Stimulated activated naive CD8-positive, alpha-beta T cell treated with anti-CD3 and anti-CD28 coated beads, Interleukin-15, Interleukin-2, amounts not matched to agents 100 ng/mL and 50 ng/mL, for 24 hours (primary cell): Measurements from ENCODE around the gene HTR3C.
"Not testable (repeated sequence)": the region's sequence is repeated elsewhere in the genome, so short reads cannot be mapped to it uniquely, and the experiment has no call there.

Source experiments
- H3K27ac Mint-ChIP-seq: one replicate; pipeline ENCODE4 v1.8.0; 2021; ENCODE audit warnings: mild to moderate bottlenecking, mixed read lengths
- H3K27me3 Mint-ChIP-seq: one replicate; pipeline ENCODE4 v1.8.0; 2021; ENCODE audit warnings: mixed read lengths
- H3K36me3 Mint-ChIP-seq: one replicate; pipeline ENCODE4 v1.8.0; 2021; ENCODE audit warnings: low read depth, mixed read lengths
- H3K4me1 Mint-ChIP-seq: one replicate; pipeline ENCODE4 v1.8.0; 2021; ENCODE audit warnings: low read depth, mixed read lengths
- H3K4me3 Mint-ChIP-seq: one replicate; pipeline ENCODE4 v1.8.0; 2021; ENCODE audit warnings: mild to moderate bottlenecking, mixed read lengths
- H3K9me3 Mint-ChIP-seq: one replicate; pipeline ENCODE4 v1.8.0; 2021; ENCODE audit warnings: mixed read lengths

Gene HTR3C

DNA sequence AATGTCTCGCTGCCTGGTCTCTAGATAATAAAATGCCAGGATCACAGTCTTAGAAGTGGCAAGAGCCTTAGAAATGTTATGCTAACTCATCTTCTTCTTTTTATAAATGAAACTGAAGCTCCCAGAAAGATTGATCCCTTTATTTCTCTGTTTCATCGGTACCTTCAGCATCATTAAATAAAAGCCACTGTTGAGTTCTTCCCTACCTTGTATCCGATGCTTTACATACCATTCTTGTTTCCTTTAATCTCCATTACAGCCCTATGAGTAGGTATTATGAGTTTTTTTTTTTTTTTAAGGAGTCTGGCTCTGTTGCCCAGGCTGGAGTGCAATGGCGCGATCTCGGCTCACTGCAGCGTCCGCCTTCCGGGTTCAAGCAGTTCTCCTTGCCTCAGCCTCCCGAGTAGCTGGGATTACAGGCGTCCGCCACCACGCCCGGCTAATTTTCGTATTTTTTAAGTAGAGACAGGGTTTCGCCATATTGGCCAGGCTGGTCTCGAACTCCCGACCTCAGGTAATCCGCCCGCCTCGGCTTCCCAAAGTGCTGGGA, 34.3 kb upstream of the HTR3C start:
- Mint-ChIP-seq H3K9me3 (no peaks in the 10 kb centered on the region), H3K27ac (peak overlapping the region; percentile 0), H3K27me3 (peaks cover 18% of the 10 kb centered on the region), H3K4me1 (peaks cover 31% of the 10 kb centered on the region), H3K4me3 (peak overlapping the region; percentile 99), H3K36me3 (peaks cover 6% of the 10 kb centered on the region)

DNA sequence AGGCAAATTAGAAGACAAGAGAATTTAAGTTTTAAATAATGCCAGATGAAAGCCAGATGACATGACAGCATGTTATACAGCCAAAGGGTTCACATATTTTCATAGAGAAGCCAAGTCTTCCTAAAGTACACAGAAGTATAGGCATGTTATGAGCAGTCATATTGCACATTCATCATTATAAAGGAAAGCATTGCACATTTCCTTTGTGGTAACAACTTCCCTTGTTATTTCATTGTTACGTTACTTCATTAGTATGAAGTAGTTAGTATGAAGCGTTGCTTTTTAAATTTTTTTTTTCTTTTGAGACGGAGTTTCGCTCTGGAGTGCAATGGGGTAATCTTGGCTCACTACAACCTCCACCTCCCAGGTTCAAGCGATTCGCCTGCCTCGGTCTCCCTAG, 30.5 kb upstream of the HTR3C start:
- Mint-ChIP-seq H3K4me1 (peaks cover 16% of the 10 kb centered on the region), H3K36me3 (no peaks in the 10 kb centered on the region), H3K4me3 (no peak overlapping the region), H3K27me3 (peaks cover 22% of the 10 kb centered on the region), H3K9me3 (no peaks in the 10 kb centered on the region), H3K27ac (no peak overlapping the region)

DNA sequence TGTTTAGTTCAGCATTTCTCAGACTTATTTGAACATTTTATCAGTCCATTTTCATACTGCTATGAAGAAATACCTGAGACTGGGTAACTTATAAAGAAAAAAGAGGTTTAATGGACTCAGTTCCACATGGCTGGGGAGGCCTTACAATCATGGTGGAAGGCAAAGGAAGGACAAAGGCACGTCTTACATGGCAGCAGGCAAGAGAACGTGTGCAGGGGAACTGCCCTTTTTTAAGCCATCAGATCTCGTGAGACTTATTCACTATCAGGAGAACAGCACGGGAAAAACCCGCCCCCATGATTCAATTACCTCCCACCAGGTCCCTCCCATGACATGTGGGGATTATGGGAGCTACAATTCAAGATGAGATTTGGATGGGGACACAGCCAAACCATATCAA, 27.6 kb upstream of the HTR3C start:
- H3K4me1 Mint-ChIP-seq, H3K9me3 Mint-ChIP-seq, H3K36me3 Mint-ChIP-seq, H3K27ac Mint-ChIP-seq, H3K4me3 Mint-ChIP-seq: not testable (repeated sequence)
- H3K27me3 Mint-ChIP-seq, result peaks cover 16% of the 10 kb centered on the region

GRCh38 chr3:184028275-184028890, 24.5 kb upstream of the HTR3C start:
- H3K36me3 Mint-ChIP-seq, H3K4me3 Mint-ChIP-seq, H3K27ac Mint-ChIP-seq, H3K27me3 Mint-ChIP-seq, H3K9me3 Mint-ChIP-seq, H3K4me1 Mint-ChIP-seq: not testable (repeated sequence)

- Mint-ChIP-seq H3K27me3 (peaks cover 4% of the 10 kb centered on the region), H3K9me3 (no peaks in the 10 kb centered on the region), H3K27ac (no peak overlapping the region), H3K4me1 (no peaks in the 10 kb centered on the region), H3K4me3 (no peak overlapping the region), H3K36me3 (no peaks in the 10 kb centered on the region)
Observed at GRCh38 chr3:184029443-184029842, 23.4 kb upstream of the HTR3C start.

GRCh38 chr3:184030536-184030935, 22.3 kb upstream of the HTR3C start:
- H3K4me1 Mint-ChIP-seq, result no peaks in the 10 kb centered on the region
- H3K4me3 Mint-ChIP-seq, result no peak overlapping the region
- H3K27ac Mint-ChIP-seq, result no peak overlapping the region
- no peaks in the 10 kb centered on the region for H3K36me3 Mint-ChIP-seq
- peaks cover 4% of the 10 kb centered on the region for H3K27me3 Mint-ChIP-seq
- no peaks in the 10 kb centered on the region for H3K9me3 Mint-ChIP-seq

- H3K4me3 Mint-ChIP-seq, result no peak within 1 kb of the TSS
- H3K27me3 Mint-ChIP-seq, result peaks cover 1% of the 10 kb centered on the region
- H3K4me1 Mint-ChIP-seq, result no peaks in the 10 kb centered on the region
- H3K36me3 Mint-ChIP-seq, result no peaks in the 10 kb centered on the region
- no peak within 1 kb of the TSS for H3K27ac Mint-ChIP-seq
- H3K9me3 Mint-ChIP-seq, result no peaks in the 10 kb centered on the region
Observed at GRCh38 chr3:184031187-184031792, 21.6 kb upstream of the HTR3C start, which contains the start of gene HTR3D. HTR3D (plus strand) TSS chr3:184031742; CDS start chr3:184031742, 0 bp downstream.

DNA sequence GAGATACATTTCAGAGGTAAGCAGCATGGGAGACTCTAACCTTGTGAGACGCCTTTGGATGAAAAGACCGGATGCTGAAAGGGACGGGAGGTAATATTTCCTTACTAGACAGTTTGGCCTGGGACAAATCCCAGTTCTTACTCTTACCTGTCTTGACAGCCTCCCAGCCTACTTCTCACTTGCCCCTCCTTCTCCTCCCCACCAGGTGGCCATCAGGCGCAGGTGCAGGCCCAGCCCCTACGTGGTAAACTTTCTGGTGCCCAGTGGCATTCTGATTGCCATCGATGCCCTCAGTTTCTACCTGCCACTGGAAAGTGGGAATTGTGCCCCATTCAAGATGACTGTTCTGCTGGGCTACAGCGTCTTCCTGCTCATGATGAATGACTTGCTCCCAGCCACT, 15.0 kb upstream of the HTR3C start:
- Mint-ChIP-seq H3K4me3 (no peak overlapping the region), H3K4me1 (no peaks in the 10 kb centered on the region), H3K36me3 (no peaks in the 10 kb centered on the region), H3K27ac (no peak overlapping the region), H3K9me3 (no peaks in the 10 kb centered on the region), H3K27me3 (no peaks in the 10 kb centered on the region)

DNA sequence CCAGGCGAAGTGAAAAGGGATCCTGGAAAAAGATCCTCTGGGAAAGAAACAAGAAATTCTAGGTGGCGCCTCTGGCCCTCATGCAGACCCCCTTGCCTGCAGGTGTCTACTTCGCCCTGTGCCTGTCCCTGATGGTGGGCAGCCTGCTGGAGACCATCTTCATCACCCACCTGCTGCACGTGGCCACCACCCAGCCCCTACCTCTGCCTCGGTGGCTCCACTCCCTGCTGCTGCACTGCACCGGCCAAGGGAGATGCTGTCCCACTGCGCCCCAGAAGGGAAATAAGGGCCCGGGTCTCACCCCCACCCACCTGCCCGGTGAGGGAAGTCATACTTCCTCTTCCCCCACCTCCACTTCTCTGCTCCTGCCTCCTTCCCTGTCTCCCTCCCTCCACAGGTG, 14.5 kb upstream of the HTR3C start:
- not testable (repeated sequence) for H3K4me1 Mint-ChIP-seq, H3K4me3 Mint-ChIP-seq, H3K27me3 Mint-ChIP-seq, H3K36me3 Mint-ChIP-seq, H3K27ac Mint-ChIP-seq, H3K9me3 Mint-ChIP-seq

DNA sequence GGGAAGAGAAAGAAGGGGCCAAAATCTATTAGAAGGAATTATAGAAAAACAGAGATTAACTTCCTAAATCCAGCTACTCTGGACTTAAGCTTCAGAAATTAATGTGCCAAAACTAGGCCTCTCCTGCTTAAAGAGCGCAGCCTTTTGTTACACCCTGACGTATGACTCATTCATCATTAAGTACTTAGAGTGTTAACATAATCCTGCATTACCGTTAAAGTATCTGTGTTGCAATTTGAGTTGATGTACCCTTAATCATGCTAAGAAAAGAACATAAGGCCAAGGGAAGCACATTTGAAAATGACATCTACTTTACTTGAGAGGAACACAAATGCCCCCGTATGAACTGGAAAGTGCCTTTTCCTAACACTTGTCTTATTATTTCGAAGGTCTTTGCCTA, 13.4 kb upstream of the HTR3C start:
- Mint-ChIP-seq H3K9me3 (no peaks in the 10 kb centered on the region), H3K27me3 (no peaks in the 10 kb centered on the region), H3K4me1 (no peaks in the 10 kb centered on the region), H3K4me3 (no peak overlapping the region), H3K27ac (no peak overlapping the region), H3K36me3 (no peaks in the 10 kb centered on the region)

- no peaks in the 10 kb centered on the region for H3K4me1 Mint-ChIP-seq
- H3K36me3 Mint-ChIP-seq, result no peaks in the 10 kb centered on the region
- H3K27me3 Mint-ChIP-seq, result no peaks in the 10 kb centered on the region
- no peaks in the 10 kb centered on the region for H3K9me3 Mint-ChIP-seq
- H3K27ac Mint-ChIP-seq, result no peak overlapping the region
- no peak overlapping the region for H3K4me3 Mint-ChIP-seq
Observed at GRCh38 chr3:184040010-184040409, 12.8 kb upstream of the HTR3C start.

DNA sequence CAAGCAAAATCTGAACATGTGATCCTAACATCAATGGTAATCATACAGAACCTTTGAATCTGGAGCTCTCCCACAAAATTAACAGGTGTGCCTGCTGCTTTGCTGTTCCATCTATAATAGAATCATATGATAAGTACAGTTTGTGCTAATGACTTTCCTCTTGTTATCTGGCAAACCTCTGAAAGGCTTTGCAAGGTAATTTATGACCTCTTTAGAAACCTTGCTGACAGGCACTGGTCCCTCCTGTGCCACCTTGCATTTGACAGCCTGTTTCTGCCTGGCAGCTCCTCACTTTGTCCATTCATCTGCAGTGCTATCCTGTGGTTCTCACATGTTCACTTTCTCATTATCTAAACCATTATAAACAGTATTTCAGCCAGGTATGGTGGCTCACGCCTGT, 10.2 kb upstream of the HTR3C start:
- Mint-ChIP-seq H3K9me3 (no peaks in the 10 kb centered on the region), H3K36me3 (no peaks in the 10 kb centered on the region), H3K4me3 (no peak overlapping the region), H3K27ac (no peak overlapping the region), H3K4me1 (no peaks in the 10 kb centered on the region), H3K27me3 (no peaks in the 10 kb centered on the region)

- Mint-ChIP-seq H3K36me3 (no peaks in the 10 kb centered on the region), H3K9me3 (no peaks in the 10 kb centered on the region), H3K4me1 (no peaks in the 10 kb centered on the region), H3K27ac (no peak overlapping the region), H3K4me3 (no peak overlapping the region), H3K27me3 (peaks cover 7% of the 10 kb centered on the region)
Observed at GRCh38 chr3:184045995-184046394, 6.9 kb upstream of the HTR3C start.

DNA sequence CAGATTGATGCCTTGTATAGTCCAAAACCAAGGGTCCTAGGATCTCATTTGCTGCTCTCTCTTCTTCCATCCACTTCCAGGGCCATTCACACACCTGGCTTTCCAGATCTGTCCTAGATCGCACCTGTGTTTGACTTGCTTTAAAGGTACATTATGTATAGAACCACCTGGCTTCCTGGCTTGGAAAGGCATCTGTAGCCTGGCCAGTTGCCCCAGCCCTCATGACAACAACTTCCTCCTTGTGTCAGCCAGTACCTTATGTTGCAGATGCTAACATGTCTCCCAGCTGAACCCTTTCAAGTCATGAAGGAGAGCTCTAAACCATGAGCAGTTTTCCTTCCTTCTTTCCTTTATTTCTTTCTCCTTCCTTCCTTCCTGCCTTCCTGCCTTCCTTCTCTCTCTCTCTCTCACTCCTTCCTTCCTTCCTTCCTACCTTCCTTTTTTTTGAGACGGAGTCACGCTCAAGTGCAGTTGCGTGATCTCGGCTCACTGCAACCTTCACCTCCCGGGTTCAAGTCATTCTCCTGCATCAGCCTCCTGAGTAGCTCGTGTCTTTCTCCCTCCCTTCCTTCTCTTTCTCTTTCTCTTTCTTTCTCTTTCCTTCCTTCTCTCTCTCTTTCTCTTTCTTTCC, 2.5 kb upstream of the HTR3C start:
- Mint-ChIP-seq H3K36me3 (no peaks in the 10 kb centered on the region), H3K27me3 (peaks cover 7% of the 10 kb centered on the region), H3K9me3 (no peaks in the 10 kb centered on the region), H3K4me3 (no peak overlapping the region), H3K4me1 (no peaks in the 10 kb centered on the region), H3K27ac (no peak overlapping the region)

DNA sequence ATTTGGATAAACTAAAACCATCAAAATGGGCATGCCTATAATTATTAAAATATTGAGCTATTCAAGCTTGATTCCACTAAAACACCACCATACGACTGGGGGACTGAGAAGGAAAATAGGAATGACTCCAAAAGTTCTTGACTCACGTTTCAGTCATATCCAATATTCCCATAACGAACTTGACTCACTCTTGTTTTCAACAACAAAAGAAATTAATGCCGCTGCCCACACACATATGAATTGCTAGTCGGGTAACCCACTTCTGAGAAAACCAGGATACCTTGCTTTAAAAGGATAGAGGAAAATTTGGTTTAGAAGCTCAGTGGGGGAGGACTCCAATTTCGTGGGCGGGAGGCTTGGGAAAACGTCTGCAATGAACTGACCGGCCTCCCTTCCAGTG, 5.2 kb downstream of the HTR3C start:
- no peaks in the 10 kb centered on the region for H3K27me3 Mint-ChIP-seq
- no peaks in the 10 kb centered on the region for H3K9me3 Mint-ChIP-seq
- H3K36me3 Mint-ChIP-seq, result no peaks in the 10 kb centered on the region
- H3K27ac Mint-ChIP-seq, result no peak overlapping the region
- H3K4me1 Mint-ChIP-seq, result no peaks in the 10 kb centered on the region
- no peak overlapping the region for H3K4me3 Mint-ChIP-seq
